SU-DHL-6 (cell line): ENCODE results near the gene TMCO1.
"Not testable (repeated sequence)": the region's sequence is repeated elsewhere in the genome, so short reads cannot be mapped to it uniquely, and the experiment has no call there.

Experiments used
- H2AFZ ChIP-seq: fragments of 200-600 bp; sonication (generic); 2 replicates; pipeline ENCODE4 v1.6.1; 2014; ENCODE audit warnings: low read depth, mild to moderate bottlenecking, moderate library complexity, mixed read lengths, antibody characterized with exemption, low read length; ENCODE audit not compliant: severe bottlenecking
- H3F3A ChIP-seq: fragments of 200-600 bp; shearing (Covaris generic); 2 replicates; pipeline ENCODE4 v1.6.0; 2016; ENCODE audit warnings: antibody characterized with exemption, mild to moderate bottlenecking; ENCODE audit not compliant: insufficient read depth
- H3K27ac ChIP-seq: fragments of 200-600 bp; sonication (generic); 2 replicates; pipeline ENCODE4 v1.5.1; 2016; ENCODE audit warnings: low read depth, mild to moderate bottlenecking, low read length, moderate library complexity, mixed read lengths
- H3K27me3 ChIP-seq: fragments of 200-600 bp; sonication (generic), shearing (Covaris generic); 2 replicates; pipeline ENCODE4 v1.6.0; 2014; ENCODE audit warnings: mild to moderate bottlenecking, low read length
- H3K36me3 ChIP-seq: fragments of 200-600 bp; sonication (generic); 2 replicates; pipeline ENCODE4 v1.6.1; 2014; ENCODE audit warnings: mild to moderate bottlenecking, low read length, mixed read lengths
- H3K4me2 ChIP-seq: fragments of 300-600, 200-600 bp; shearing (Covaris generic), sonication (generic); 2 replicates; pipeline ENCODE4 v1.6.0; 2014; ENCODE audit warnings: low read length, low read depth, mild to moderate bottlenecking; ENCODE audit not compliant: poor library complexity, severe bottlenecking
- H3K4me3 ChIP-seq: fragments of 200-600 bp; sonication (generic); 2 replicates; pipeline ENCODE4 v1.5.1; 2014; ENCODE audit warnings: antibody characterized with exemption, low read length, mild to moderate bottlenecking, mixed read lengths; ENCODE audit not compliant: insufficient read depth, poor library complexity, severe bottlenecking
- H3K79me2 ChIP-seq: fragments of 200-600 bp; sonication (generic); 2 replicates; pipeline ENCODE4 v1.6.1; 2014; ENCODE audit warnings: mild to moderate bottlenecking, low read length, moderate library complexity; ENCODE audit not compliant: insufficient read depth
- H3K9ac ChIP-seq: fragments of 200-600 bp; sonication (generic); 2 replicates; pipeline ENCODE4 v1.7.0; 2014; ENCODE audit warnings: mild to moderate bottlenecking, low read length
- H3K9me2 ChIP-seq: fragments of 200-600 bp; sonication (generic); replicated peaks from 2 replicates; pipeline ENCODE4 v1.6.1; 2014; ENCODE audit warnings: low read length; ENCODE audit not compliant: insufficient read depth
- H3K9me3 ChIP-seq: fragments of 200-600 bp; sonication (generic); 2 replicates; pipeline ENCODE4 v1.6.1; 2014; ENCODE audit warnings: low read length, mixed read lengths; ENCODE audit not compliant: insufficient read depth
- H4K20me1 ChIP-seq: fragments of 200-600 bp; sonication (generic); 2 replicates; pipeline ENCODE4 v1.6.1; 2014; ENCODE audit warnings: low read depth, mild to moderate bottlenecking, antibody characterized with exemption, low read length, moderate library complexity, mixed read lengths
- EZH2phosphoT487 ChIP-seq: fragments of 200-600 bp; sonication (generic), shearing (Covaris generic); conservative IDR thresholded peaks from 2 replicates; pipeline ENCODE4 v1.6.1; 2018; ENCODE audit warnings: mild to moderate bottlenecking, antibody characterized with exemption, low read length, moderate library complexity, mixed read lengths
- TF ChIP-seq, protein P1 (sequence below): fragments of 200-600 bp; sonication (generic); IDR thresholded peaks from one replicate; pipeline ENCODE4 v1.5.1; 2017; ENCODE audit warnings: antibody characterized with exemption, mild to moderate bottlenecking, low read length, moderate library complexity; ENCODE audit not compliant: insufficient read depth, poor library complexity, severe bottlenecking

TMCO1 gene

GRCh38 chr1:165712764-165713163, 55.9 kb downstream of the TMCO1 start:
- Histone ChIP-seq H4K20me1 (no peaks in the 10 kb centered on the region), H3K4me3 (no peak overlapping the region), H3K27ac (no peak overlapping the region), H3K27me3 (no peaks in the 10 kb centered on the region), H3K9ac (no peak overlapping the region), H2AFZ (no peak overlapping the region), H3K9me2 (no peaks in the 10 kb centered on the region), H3K4me2 (no peak overlapping the region), H3F3A (no peaks in the 10 kb centered on the region), H3K9me3 (no peaks in the 10 kb centered on the region), H3K79me2 (no peaks in the 10 kb centered on the region), H3K36me3 (no peaks in the 10 kb centered on the region)
- TF ChIP-seq, protein P1, sequence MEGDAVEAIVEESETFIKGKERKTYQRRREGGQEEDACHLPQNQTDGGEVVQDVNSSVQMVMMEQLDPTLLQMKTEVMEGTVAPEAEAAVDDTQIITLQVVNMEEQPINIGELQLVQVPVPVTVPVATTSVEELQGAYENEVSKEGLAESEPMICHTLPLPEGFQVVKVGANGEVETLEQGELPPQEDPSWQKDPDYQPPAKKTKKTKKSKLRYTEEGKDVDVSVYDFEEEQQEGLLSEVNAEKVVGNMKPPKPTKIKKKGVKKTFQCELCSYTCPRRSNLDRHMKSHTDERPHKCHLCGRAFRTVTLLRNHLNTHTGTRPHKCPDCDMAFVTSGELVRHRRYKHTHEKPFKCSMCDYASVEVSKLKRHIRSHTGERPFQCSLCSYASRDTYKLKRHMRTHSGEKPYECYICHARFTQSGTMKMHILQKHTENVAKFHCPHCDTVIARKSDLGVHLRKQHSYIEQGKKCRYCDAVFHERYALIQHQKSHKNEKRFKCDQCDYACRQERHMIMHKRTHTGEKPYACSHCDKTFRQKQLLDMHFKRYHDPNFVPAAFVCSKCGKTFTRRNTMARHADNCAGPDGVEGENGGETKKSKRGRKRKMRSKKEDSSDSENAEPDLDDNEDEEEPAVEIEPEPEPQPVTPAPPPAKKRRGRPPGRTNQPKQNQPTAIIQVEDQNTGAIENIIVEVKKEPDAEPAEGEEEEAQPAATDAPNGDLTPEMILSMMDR, result no peak
- TF ChIP-seq EZH2phosphoT487, result no peak

- no peak overlapping the region for H3K4me2 ChIP-seq
- no peaks in the 10 kb centered on the region for H3F3A ChIP-seq
- no peak overlapping the region for H3K4me3 ChIP-seq
- H3K9me3 ChIP-seq, result no peaks in the 10 kb centered on the region
- H3K79me2 ChIP-seq, result no peaks in the 10 kb centered on the region
- H2AFZ ChIP-seq, result no peak overlapping the region
- no peak overlapping the region for H3K27ac ChIP-seq
- TF ChIP-seq, protein P1, result no peak
- TF ChIP-seq EZH2phosphoT487, result no peak
- no peaks in the 10 kb centered on the region for H4K20me1 ChIP-seq
- no peaks in the 10 kb centered on the region for H3K36me3 ChIP-seq
- H3K27me3 ChIP-seq, result no peaks in the 10 kb centered on the region
- H3K9ac ChIP-seq, result no peak overlapping the region
- no peaks in the 10 kb centered on the region for H3K9me2 ChIP-seq
These were observed 60.5 kb downstream of the TMCO1 start for GRCh38 chr1:165707984-165708706.

GRCh38 chr1:165703648-165704047, 65.0 kb downstream of the TMCO1 start:
- H3K79me2 ChIP-seq, result no peaks in the 10 kb centered on the region
- H3K36me3 ChIP-seq, result no peaks in the 10 kb centered on the region
- no peak overlapping the region for H3K27ac ChIP-seq
- H3K4me3 ChIP-seq, result no peak overlapping the region
- no peak overlapping the region for H2AFZ ChIP-seq
- TF ChIP-seq EZH2phosphoT487, result no peak
- TF ChIP-seq, protein P1, result no peak
- no peaks in the 10 kb centered on the region for H3F3A ChIP-seq
- no peaks in the 10 kb centered on the region for H3K9me3 ChIP-seq
- H3K9me2 ChIP-seq, result no peaks in the 10 kb centered on the region
- H4K20me1 ChIP-seq, result no peaks in the 10 kb centered on the region
- no peak overlapping the region for H3K4me2 ChIP-seq
- H3K27me3 ChIP-seq, result no peaks in the 10 kb centered on the region
- no peak overlapping the region for H3K9ac ChIP-seq

DNA sequence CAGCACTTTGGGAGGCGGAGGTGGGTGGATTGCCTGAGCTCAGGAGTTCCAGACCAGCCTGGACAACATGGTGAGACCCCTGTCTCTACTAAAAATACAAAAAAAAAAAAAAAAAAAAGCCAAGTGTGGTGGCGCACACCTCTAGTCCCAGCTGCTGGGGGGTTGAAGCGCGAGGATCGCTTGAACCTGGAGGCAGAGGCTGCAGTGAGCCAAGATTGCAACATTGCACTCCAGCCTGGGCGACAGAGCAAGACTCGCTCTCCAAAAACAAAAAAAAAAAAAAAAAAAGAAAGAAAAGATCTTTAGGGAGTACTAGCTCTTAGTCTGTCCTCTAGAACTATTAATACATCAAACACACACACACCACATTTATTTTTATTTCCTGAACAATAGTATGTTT, 66.7 kb downstream of the TMCO1 start:
- not testable (repeated sequence) for H3K27me3 ChIP-seq, H3K27ac ChIP-seq, H2AFZ ChIP-seq, H3K36me3 ChIP-seq, H3K9me2 ChIP-seq, H3K79me2 ChIP-seq, H3K4me3 ChIP-seq, H3K4me2 ChIP-seq, H3K9me3 ChIP-seq, H3K9ac ChIP-seq, H4K20me1 ChIP-seq, H3F3A ChIP-seq
